IMR-90 (cell line): Measurements from ENCODE around the gene TACC2. TPM values are rescaled to one million over a fixed set of nuclear protein-coding genes. Genes with fewer than 3 reads are reported as not detected.
"Not testable (repeated sequence)": the region's sequence is repeated elsewhere in the genome, so short reads cannot be mapped to it uniquely, and the experiment has no call there.

ENCODE experiments used
- ATAC-seq: fragments of 200-7000 bp; cut with Tn5 transposase; 2 replicates; pipeline ENCODE4 v1.9.1; 2020; ENCODE audit warnings: low read depth, mild to moderate bottlenecking, moderate library complexity
- BruUV-seq: library from RNA; stranded (reverse); fragments of 400-500 nt; replicated peaks from 2 replicates; lab custom pipeline; 2021; lab: Mats Ljungman, UMichigan
- CTCF ChIA-PET: fragments of 300-600 bp; formaldehyde crosslinking; extraction: SDS; loops from one replicate; lab custom pipeline; 2021; ENCODE audit warnings: antibody characterized with exemption; lab: Yijun Ruan, JAX
- POLR2A ChIA-PET: fragments of 300-600 bp; sonication (Branson Sonifier 250); formaldehyde crosslinking; loops from one replicate; lab custom pipeline; 2022; ENCODE audit warnings: antibody characterized with exemption; ENCODE audit not compliant: unreplicated experiment; lab: Charles Lee
- DNase-seq: peaks from one replicate; pipeline ENCODE4 v3.0.0; 2013
- H2AFZ ChIP-seq: replicated peaks from 2 replicates; pipeline ENCODE3; 2013; ENCODE audit warnings: low read length, mild to moderate bottlenecking; ENCODE audit not compliant: poor library complexity
- H2AK5ac ChIP-seq: 2 replicates; pipeline ENCODE4 v1.6.1; 2013; ENCODE audit warnings: low read depth, low read length, inconsistent platforms
- H2AK9ac ChIP-seq: replicated peaks from 2 replicates; pipeline ENCODE3; 2013; ENCODE audit warnings: mild to moderate bottlenecking, low read depth, low read length, moderate library complexity; ENCODE audit not compliant: poor library complexity
- H2BK120ac ChIP-seq: 2 replicates; pipeline ENCODE4 v1.6.1; 2013; ENCODE audit warnings: low read depth, low read length, inconsistent platforms
- H2BK15ac ChIP-seq: 3 replicates; pipeline ENCODE4 v1.6.1; 2013; ENCODE audit warnings: low read depth, low read length, inconsistent platforms
- H2BK20ac ChIP-seq: 2 replicates; pipeline ENCODE4 v1.6.1; 2013; ENCODE audit warnings: low read depth, mild to moderate bottlenecking, inconsistent platforms, low read length, moderate library complexity
- H2BK5ac ChIP-seq: 2 replicates; pipeline ENCODE4 v1.6.1; 2013; ENCODE audit warnings: mild to moderate bottlenecking, low read depth, low read length, inconsistent platforms; ENCODE audit not compliant: poor library complexity, severe bottlenecking
- H3K14ac ChIP-seq: replicated peaks from 2 replicates; pipeline ENCODE4 v1.6.1; 2013; ENCODE audit warnings: low read depth, low read length, inconsistent platforms
- H3K18ac ChIP-seq: 2 replicates; pipeline ENCODE4 v1.6.1; 2013; ENCODE audit warnings: low read depth, low read length, control low read depth
- H3K23ac ChIP-seq: 2 replicates; pipeline ENCODE4 v1.6.1; 2013; ENCODE audit warnings: low read depth, low read length, inconsistent platforms
- H3K27ac ChIP-seq: 2 replicates; pipeline ENCODE4 v1.5.1; 2013; ENCODE audit warnings: mild to moderate bottlenecking, control low read depth, low read length; ENCODE audit not compliant: insufficient read depth
- H3K27me3 ChIP-seq: 2 replicates; pipeline ENCODE4 v1.6.1; 2013; ENCODE audit warnings: low read length; ENCODE audit not compliant: control insufficient read depth, insufficient read depth
- H3K36me3 ChIP-seq: 2 replicates; pipeline ENCODE4 v1.6.1; 2013; ENCODE audit warnings: low read length, mixed read lengths; ENCODE audit not compliant: control insufficient read depth, insufficient read depth
- H3K4ac ChIP-seq: 2 replicates; pipeline ENCODE4 v1.6.1; 2013; ENCODE audit warnings: low read depth, low read length, inconsistent platforms
- H3K4me1 ChIP-seq: 2 replicates; pipeline ENCODE4 v1.6.1; 2013; ENCODE audit warnings: low read length, mixed read lengths; ENCODE audit not compliant: control insufficient read depth, insufficient read depth
- H3K4me2 ChIP-seq: 2 replicates; pipeline ENCODE4 v1.6.1; 2013; ENCODE audit warnings: low read depth, mild to moderate bottlenecking, control low read depth, low read length, moderate library complexity
- H3K4me3 ChIP-seq: 2 replicates; pipeline ENCODE4 v1.5.1; 2013; ENCODE audit warnings: low read depth, mild to moderate bottlenecking, control low read depth, low read length, moderate library complexity; ENCODE audit not compliant: insufficient read depth
- H3K56ac ChIP-seq: 2 replicates; pipeline ENCODE4 v1.6.1; 2013; ENCODE audit warnings: low read length, inconsistent platforms; ENCODE audit not compliant: insufficient read depth; ENCODE audit errors: extremely low read depth
- H3K79me1 ChIP-seq, 2 experiments: 2 replicates each; pipeline ENCODE4 v1.6.1; 2013; ENCODE audit warnings: low read length in 2 of 2, inconsistent platforms in 1 of 2, low read depth in 1 of 2
- H3K9ac ChIP-seq: 2 replicates; pipeline ENCODE4 v1.6.1; 2013; ENCODE audit warnings: low read depth, low read length, control low read depth
- H3K9me1 ChIP-seq: 2 replicates; pipeline ENCODE4 v1.6.1; 2013; ENCODE audit warnings: low read length, inconsistent platforms; ENCODE audit not compliant: insufficient read depth
- H3K9me3 ChIP-seq: 2 replicates; pipeline ENCODE4 v1.6.1; 2013; ENCODE audit warnings: low read length; ENCODE audit not compliant: control insufficient read depth, insufficient read depth
- H4K20me1 ChIP-seq: 2 replicates; pipeline ENCODE4 v1.6.1; 2013; ENCODE audit warnings: low read length, inconsistent platforms; ENCODE audit not compliant: insufficient read depth
- H4K5ac ChIP-seq: 2 replicates; pipeline ENCODE4 v1.6.1; 2013; ENCODE audit warnings: mild to moderate bottlenecking, low read depth, low read length, control low read depth
- H4K8ac ChIP-seq, 2 experiments: 2 replicates each; pipeline ENCODE4 v1.6.1; 2013; ENCODE audit warnings: low read depth in 2 of 2, low read length in 2 of 2, control low read depth in 1 of 2, inconsistent platforms in 1 of 2
- H4K91ac ChIP-seq: 2 replicates; pipeline ENCODE4 v1.6.1; 2013; ENCODE audit warnings: low read depth, low read length, inconsistent platforms; ENCODE audit not compliant: insufficient read depth
- WGBS, 2 experiments: methylation state at CpG; one replicate each; pipeline versions ENCODE4 v1.1.5 to v1.1.7; 2013; ENCODE audit warnings: missing lambda C conversion rate in 2 of 2; ENCODE audit not compliant: insufficient read length in 1 of 2; ENCODE audit errors: extremely low coverage in 2 of 2; 5-methylcytosine and 5-hydroxymethylcytosine counted together
- dilution Hi-C: fragments of 300-500 bp; cut with HindIII; formaldehyde crosslinking; loops from one replicate; pipeline ENCODE4 v1.14.3; 2018; ENCODE audit warnings: low sequenced_read_pairs; ENCODE audit not compliant: unreplicated experiment
- in situ Hi-C: fragments of 300-500 bp; cut with MboI; formaldehyde crosslinking; loops from 3 replicates; pipeline ENCODE4 v1.14.3; 2019; ENCODE audit warnings: low sequenced_read_pairs, inconsistent platforms, mixed read lengths
- intact Hi-C: fragments of 100-400 bp; cut with micrococcal nuclease; formaldehyde crosslinking; loops from 2 replicates; pipeline ENCODE4 v1.10.0; 2022
- polyA plus RNA-seq, 3 experiments: library from polyadenylated mRNA; depleted of rRNA; stranded (reverse); fragments of >200 nt; gene quantifications; 2 replicates each; pipeline ENCODE4 v1.2.3, GENCODE V29; 2012; ENCODE audit warnings: low replicate concordance in 1 of 3
- total RNA-seq: library from RNA; depleted of rRNA; stranded (reverse); fragments of >200 nt; gene quantifications from 2 replicates; pipeline ENCODE4 v1.2.3, GENCODE V29; 2012

The TACC2 gene
- total and polyA plus RNA-seq, 2 of the 4 experiments (the other 2 are of a cell fraction), result 2.9 to 15.4 TPM

DNA sequence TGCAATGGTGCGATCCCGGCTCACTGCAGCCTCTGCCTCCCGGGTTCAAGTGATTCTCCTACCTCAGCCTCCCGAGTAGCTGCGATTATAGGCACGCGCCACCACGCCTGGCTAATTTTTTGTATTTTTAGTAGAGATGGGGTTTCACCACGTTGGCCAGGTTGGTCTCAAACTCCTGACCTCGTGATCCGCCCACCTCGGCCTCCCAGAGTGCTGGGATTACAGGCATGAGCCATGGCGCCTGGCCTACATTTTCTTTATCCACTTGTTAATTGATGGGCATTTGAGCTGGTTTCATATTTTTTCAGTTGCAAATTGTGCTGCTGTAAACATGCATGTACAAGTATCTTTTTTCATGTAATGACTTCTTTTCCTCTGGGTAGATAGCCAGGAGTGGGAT lies 119.8 kb downstream of the TACC2 start:
- H3K4me1 ChIP-seq, H3K79me1 ChIP-seq, BruUV-seq, H4K20me1 ChIP-seq, H4K5ac ChIP-seq, POLR2A ChIA-PET, H3K56ac ChIP-seq, H2BK20ac ChIP-seq, in situ Hi-C loops, H2BK120ac ChIP-seq, H3K23ac ChIP-seq, H3K9me3 ChIP-seq, dilution Hi-C loops, H3K18ac ChIP-seq, DNase-seq, H4K91ac ChIP-seq, H4K8ac ChIP-seq, ATAC-seq, H3K4ac ChIP-seq, H2AFZ ChIP-seq, H3K27me3 ChIP-seq, H3K14ac ChIP-seq, H2AK5ac ChIP-seq, H2AK9ac ChIP-seq, CTCF ChIA-PET, H2BK5ac ChIP-seq, H3K9me1 ChIP-seq, intact Hi-C loops, H3K36me3 ChIP-seq, H3K9ac ChIP-seq, H3K27ac ChIP-seq, H3K4me3 ChIP-seq, H2BK15ac ChIP-seq, H3K4me2 ChIP-seq: not testable (repeated sequence)
- no CpG with 5 or more reads among the region's 13 CpGs for WGBS, 2 experiments
